A549 (cell line): ENCODE measurements around the gene PRSS56. TPM values are rescaled to one million over a fixed set of nuclear protein-coding genes. Genes with fewer than 3 reads are reported as not detected.
"Not testable (repeated sequence)": the region's sequence is repeated elsewhere in the genome, so short reads cannot be mapped to it uniquely, and the experiment has no call there.

Experiments used
- ATAC-seq, 2 experiments: fragments of 200-7000 bp in 1 of 2; fragments of >200 bp in 1 of 2; cut with Nextera tagmentation in 1 of 2; cut with Tn5 transposase in 1 of 2; 3 replicates each; pipeline versions ENCODE4 v1.8.0 to v1.9.1; 2018 to 2020; ENCODE audit warnings: mild to moderate bottlenecking in 1 of 2, moderate library complexity in 1 of 2
- CTCF ChIA-PET: fragments of 300-600 bp; sonication (Branson Sonifier 250); formaldehyde crosslinking; extraction: SDS; loops from one replicate; lab custom pipeline; 2021; ENCODE audit warnings: antibody characterized with exemption, inconsistent platforms; lab: Yijun Ruan, JAX
- POLR2A ChIA-PET: fragments of 350-600 bp; formaldehyde crosslinking; extraction: SDS; loops from one replicate; lab custom pipeline; 2021; ENCODE audit warnings: antibody characterized with exemption, inconsistent platforms; lab: Yijun Ruan, JAX
- DNase-seq, 2 experiments: peaks; one replicate each; pipeline versions ENCODE4 v3.0.0 to v3.0.0-alpha.2; 2011 to 2016; ENCODE audit warnings: low read depth in 1 of 2, low spot score in 1 of 2
- FAIRE-seq: peaks from 2 replicates; lab custom pipeline; 2011; peaks lifted over from hg19 to GRCh38; lab: Jason Lieb, UNC
- H3K27ac ChIP-seq, 2 experiments: fragments of >200 bp; sonication (Bioruptor Twin); formaldehyde crosslinking; 3 replicates each; pipeline ENCODE4 v1.5.1; 2016 to 2017
- H3K4me1 ChIP-seq: fragments of >200 bp; sonication (Bioruptor Twin); formaldehyde crosslinking; 3 replicates; pipeline ENCODE4 v1.6.1; 2016
- H3K4me2 ChIP-seq: fragments of >200 bp; sonication (Bioruptor Twin); formaldehyde crosslinking; 3 replicates; pipeline ENCODE4 v1.6.1; 2016
- H3K4me3 ChIP-seq: fragments of >200 bp; sonication (Bioruptor Twin); formaldehyde crosslinking; 3 replicates; pipeline ENCODE4 v1.5.1; 2016
- H3K9me3 ChIP-seq: fragments of >200 bp; sonication (Bioruptor Twin); formaldehyde crosslinking; 3 replicates; pipeline ENCODE4 v1.6.1; 2016
- ATOH8 ChIP-seq: fragments of 250-450 bp; sonication (Bioruptor Pico); IDR thresholded peaks from 2 replicates; pipeline ENCODE4 v1.5.0; 2020; ENCODE audit warnings: low read depth, mild to moderate bottlenecking, moderate library complexity
- CBX8 ChIP-seq: fragments of 200-600 bp; sonication (generic); IDR thresholded peaks from 2 replicates; pipeline ENCODE4 v1.6.1; 2016
- CEBPB ChIP-seq, 2 experiments: fragments of >200 bp in 1 of 2; sonication (Bioruptor Twin) in 1 of 2; formaldehyde crosslinking in 1 of 2; IDR thresholded peaks; 2 replicates each; pipeline ENCODE4 v1.6.1; 2012 to 2016
- EHMT2 ChIP-seq: fragments of 200-600 bp; sonication (generic); IDR thresholded peaks from 2 replicates; pipeline ENCODE4 v1.6.1; 2016; ENCODE audit warnings: antibody characterized with exemption, low read depth, mild to moderate bottlenecking, moderate library complexity
- EP300 ChIP-seq, 2 experiments: fragments of >200 bp; sonication (Bioruptor Twin); formaldehyde crosslinking; IDR thresholded peaks; 2 replicates in 1 of 2; 3 replicates in 1 of 2; pipeline ENCODE4 v1.6.1; 2016 to 2017
- ESRRA ChIP-seq: fragments of 150-350 bp; IDR thresholded peaks from 2 replicates; pipeline ENCODE4 v1.6.1; 2014; ENCODE audit warnings: mild to moderate bottlenecking, low read length, borderline replicate concordance
- HDAC2 ChIP-seq: fragments of 200-600 bp; sonication (generic); IDR thresholded peaks from 2 replicates; pipeline ENCODE4 v1.6.1; 2016
- HOXB13 ChIP-seq: fragments of 250-450 bp; sonication (Bioruptor Pico); IDR thresholded peaks from 2 replicates; pipeline ENCODE4 v1.5.0; 2020; ENCODE audit warnings: low read depth, mild to moderate bottlenecking, moderate library complexity
- JUN ChIP-seq, 2 experiments: fragments of >200 bp; sonication (Bioruptor Twin); formaldehyde crosslinking; IDR thresholded peaks; 2 replicates in 1 of 2; 3 replicates in 1 of 2; pipeline ENCODE4 v1.6.1; 2016 to 2017
- KDM1A ChIP-seq: fragments of 200-600 bp; sonication (generic); IDR thresholded peaks from 2 replicates; pipeline ENCODE4 v1.6.1; 2016; ENCODE audit warnings: low read depth, mild to moderate bottlenecking
- RAD21 ChIP-seq, 2 experiments: fragments of >200 bp in 1 of 2; sonication (Bioruptor Twin) in 1 of 2; formaldehyde crosslinking in 1 of 2; IDR thresholded peaks in 1 of 2; conservative IDR thresholded peaks in 1 of 2; 2 replicates in 1 of 2; 3 replicates in 1 of 2; pipeline ENCODE4 v1.6.1; 2012 to 2018; ENCODE audit warnings: inconsistent platforms in 1 of 2
- RCOR1 ChIP-seq: fragments of 150-350 bp; IDR thresholded peaks from 2 replicates; pipeline ENCODE4 v1.6.1; 2014; ENCODE audit warnings: antibody characterized with exemption, low read length, low read depth
- TFCP2L1 ChIP-seq: fragments of 250-450 bp; sonication (Bioruptor Pico); IDR thresholded peaks from 2 replicates; pipeline ENCODE4 v1.5.0; 2021; ENCODE audit warnings: mild to moderate bottlenecking
- TP53 ChIP-seq: fragments of 250-450 bp; sonication (Bioruptor Pico); IDR thresholded peaks from 2 replicates; pipeline ENCODE4 v1.5.0; 2021; ENCODE audit warnings: mild to moderate bottlenecking, moderate library complexity
- ZC3H11A ChIP-seq: fragments of 450-650 bp; IDR thresholded peaks from 2 replicates; pipeline ENCODE4 v1.6.1; 2014; ENCODE audit warnings: antibody characterized with exemption, mild to moderate bottlenecking
- ZSCAN20 ChIP-seq: fragments of 250-450 bp; sonication (Bioruptor Pico); IDR thresholded peaks from 2 replicates; pipeline ENCODE4 v1.8.0; 2022; ENCODE audit warnings: mild to moderate bottlenecking, moderate library complexity
- WGBS: methylation state at CpG from one replicate; pipeline ENCODE4 v1.1.6; 2017; ENCODE audit errors: missing lambda C conversion rate; 5-methylcytosine and 5-hydroxymethylcytosine counted together
- polyA plus RNA-seq, 4 experiments: library from polyadenylated mRNA; depleted of rRNA in 3 of 4; stranded (reverse); fragments of >200 nt; fragmentation: RNase III in 1 of 4; extraction: RNeasy Plus Mini Kit Qiagen cat#74134 plus additional on column Dnase treatment in 1 of 4; gene quantifications; 2 replicates in 3 of 4; 3 replicates in 1 of 4; pipeline ENCODE4 v1.2.3, GENCODE V29; 2011 to 2017
- TF ChIP-seq, protein P1 (sequence below): fragments of 150-350 bp; IDR thresholded peaks from 2 replicates; pipeline ENCODE4 v1.6.1; 2014; ENCODE audit warnings: low read depth, mild to moderate bottlenecking, low read length
- TF ChIP-seq, protein P2 (sequence below): IDR thresholded peaks from 2 replicates; pipeline ENCODE4 v1.6.1; 2012

Gene PRSS56
- polyA plus RNA-seq, 2 of the 4 experiments (the other 2 are of a cell fraction), result not detected

DNA sequence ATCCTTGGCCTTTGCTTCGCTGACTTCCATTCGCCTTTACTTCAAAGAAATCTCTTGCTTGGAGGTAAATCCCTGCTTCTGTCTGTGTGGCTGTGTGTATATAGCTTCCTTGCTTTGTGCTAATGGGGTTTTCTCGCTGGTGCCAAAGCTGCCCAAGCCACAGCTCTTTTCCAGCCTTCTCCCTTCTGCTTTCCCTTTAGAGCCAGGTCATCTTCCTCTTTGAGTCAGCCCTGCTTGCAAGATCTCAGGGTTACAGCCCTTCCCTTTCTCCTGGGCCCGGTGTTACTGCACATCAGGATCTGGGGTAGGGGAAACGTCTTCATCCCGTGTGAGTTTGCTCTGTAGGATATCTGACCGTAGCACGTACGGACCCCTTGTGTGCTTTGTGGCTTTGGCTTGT, 49.4 kb downstream of the PRSS56 start:
- ATAC-seq (no peak), DNase-seq (no peak), FAIRE-seq (no peak)
- ChIA-PET POLR2A (no interaction called here), CTCF (interaction anchor here (1.0 to 1.2 kb wide), 2 partner anchors 8 to 23 kb away, joined by 3 read pairs; no protein-coding TSS in a partner anchor)
- TF ChIP-seq KDM1A, result no peak
- TF ChIP-seq RAD21 (conservative IDR thresholded peaks at IDR 0.05 in 1 of 2, IDR thresholded peaks at IDR 0.05 in 1 of 2), result no peak
- no peak for TF ChIP-seq CBX8
- no peak for TF ChIP-seq EP300 (IDR thresholded peaks at IDR 0.05)
- no peak for TF ChIP-seq EHMT2
- TF ChIP-seq TFCP2L1 (CRISPR knock-in tag), result no peak
- TF ChIP-seq, protein P1, sequence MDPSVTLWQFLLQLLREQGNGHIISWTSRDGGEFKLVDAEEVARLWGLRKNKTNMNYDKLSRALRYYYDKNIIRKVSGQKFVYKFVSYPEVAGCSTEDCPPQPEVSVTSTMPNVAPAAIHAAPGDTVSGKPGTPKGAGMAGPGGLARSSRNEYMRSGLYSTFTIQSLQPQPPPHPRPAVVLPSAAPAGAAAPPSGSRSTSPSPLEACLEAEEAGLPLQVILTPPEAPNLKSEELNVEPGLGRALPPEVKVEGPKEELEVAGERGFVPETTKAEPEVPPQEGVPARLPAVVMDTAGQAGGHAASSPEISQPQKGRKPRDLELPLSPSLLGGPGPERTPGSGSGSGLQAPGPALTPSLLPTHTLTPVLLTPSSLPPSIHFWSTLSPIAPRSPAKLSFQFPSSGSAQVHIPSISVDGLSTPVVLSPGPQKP, result no peak
- TF ChIP-seq RCOR1, result no peak
- TF ChIP-seq HOXB13, result no peak
- TF ChIP-seq, protein P2, sequence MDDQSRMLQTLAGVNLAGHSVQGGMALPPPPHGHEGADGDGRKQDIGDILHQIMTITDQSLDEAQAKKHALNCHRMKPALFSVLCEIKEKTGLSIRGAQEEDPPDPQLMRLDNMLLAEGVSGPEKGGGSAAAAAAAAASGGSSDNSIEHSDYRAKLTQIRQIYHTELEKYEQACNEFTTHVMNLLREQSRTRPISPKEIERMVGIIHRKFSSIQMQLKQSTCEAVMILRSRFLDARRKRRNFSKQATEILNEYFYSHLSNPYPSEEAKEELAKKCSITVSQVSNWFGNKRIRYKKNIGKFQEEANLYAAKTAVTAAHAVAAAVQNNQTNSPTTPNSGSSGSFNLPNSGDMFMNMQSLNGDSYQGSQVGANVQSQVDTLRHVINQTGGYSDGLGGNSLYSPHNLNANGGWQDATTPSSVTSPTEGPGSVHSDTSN, result no peak
- no peak for TF ChIP-seq HDAC2
- TF ChIP-seq ATOH8, result no peak
- no peak for TF ChIP-seq ZC3H11A
- H3K4me2 ChIP-seq, result no peak overlapping the region
- WGBS, result 96% methylated on average over 9 of the region's 9 CpGs
- no peaks in the 10 kb centered on the region for H3K9me3 ChIP-seq
- H3K4me3 ChIP-seq, result no peak overlapping the region
- peaks cover 13% of the 10 kb centered on the region for H3K4me1 ChIP-seq
- H3K27ac ChIP-seq, result no peak overlapping the region

DNA sequence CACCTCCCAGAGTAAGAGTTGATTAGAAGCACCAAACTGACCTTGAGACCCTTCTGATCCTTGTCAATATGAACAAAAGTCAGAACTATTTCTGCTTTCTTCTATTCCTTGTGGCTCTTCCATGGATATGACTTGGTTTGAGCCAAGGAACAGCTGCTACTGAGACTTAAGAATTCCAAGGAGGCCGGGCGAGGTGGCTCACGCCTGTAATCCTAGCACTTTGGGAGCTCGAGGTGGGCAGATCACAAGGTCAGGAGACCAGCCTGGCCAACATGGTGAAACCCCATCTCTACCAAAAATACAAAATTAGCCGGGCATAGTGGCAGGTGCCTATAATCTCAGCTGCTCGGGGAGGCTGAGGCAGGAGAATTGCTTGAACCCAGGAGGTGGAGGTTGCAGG, 50.3 kb downstream of the PRSS56 start:
- H3K4me2 ChIP-seq, H3K4me3 ChIP-seq, H3K27ac ChIP-seq, POLR2A ChIA-PET, FAIRE-seq, H3K9me3 ChIP-seq, DNase-seq, ATAC-seq: not testable (repeated sequence)
- 91% methylated on average over 6 of the region's 6 CpGs for WGBS
- H3K4me1 ChIP-seq, result peaks cover 13% of the 10 kb centered on the region
- CTCF ChIA-PET, result interaction anchor here (0.8 kb wide), 1 partner anchor 9 kb away, joined by 5 read pairs; no protein-coding TSS in a partner anchor

DNA sequence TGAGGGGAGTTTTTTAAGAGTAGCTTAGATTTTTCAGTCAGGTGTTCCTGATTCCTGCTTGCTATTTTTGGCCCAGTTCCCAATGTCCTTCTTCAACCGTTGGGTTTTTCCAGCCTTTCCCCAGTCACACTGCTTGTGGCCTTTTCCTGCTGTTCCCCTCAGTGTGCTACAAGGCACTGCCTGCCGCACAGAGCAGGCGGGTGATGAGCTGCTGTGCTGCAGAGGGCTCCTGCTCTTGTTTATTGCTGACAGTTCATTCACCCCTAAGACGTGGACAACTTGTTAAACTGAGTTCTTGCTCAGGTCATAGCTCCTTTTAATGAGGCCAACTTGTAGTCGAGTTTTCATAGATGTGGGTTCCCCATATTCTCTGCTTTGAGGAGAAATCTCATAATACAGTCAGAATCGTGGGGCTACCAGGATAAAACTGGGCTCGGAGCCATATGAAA, 50.9 kb downstream of the PRSS56 start:
- POLR2A ChIA-PET, result no interaction called here
- no peak for ATAC-seq
- CTCF ChIA-PET, result interaction anchor here (0.8 kb wide), 1 partner anchor 9 kb away, joined by 5 read pairs; no protein-coding TSS in a partner anchor
- no peak overlapping the region for H3K4me2 ChIP-seq
- 70% methylated on average over 7 of the region's 7 CpGs for WGBS
- peaks cover 13% of the 10 kb centered on the region for H3K4me1 ChIP-seq
- TF ChIP-seq JUN (IDR thresholded peaks at IDR 0.05) (0 out of 5 replicates have a peak, but pooled peaks of 1 of the 2 experiments have one; percentile 22), TP53 (no peak), CEBPB (IDR thresholded peaks at IDR 0.05) (no peak), ZSCAN20 (CRISPR knock-in tag) (no peak)
- H3K27ac ChIP-seq, result no peak overlapping the region
- H3K4me3 ChIP-seq, result no peak overlapping the region
- DNase-seq, result no peak
- no peak for FAIRE-seq
- no peaks in the 10 kb centered on the region for H3K9me3 ChIP-seq

GRCh38 chr2:232573042-232573441, 52.9 kb downstream of the PRSS56 start:
- H3K9me3 ChIP-seq, result no peaks in the 10 kb centered on the region
- ATAC-seq, result no peak

More at GRCh38 chr2:232573042-232573441, 52.9 kb downstream of the PRSS56 start:
- H3K4me2 ChIP-seq, result no peak overlapping the region
- FAIRE-seq (no peak), DNase-seq (no peak)
- H3K27ac ChIP-seq, result no peak overlapping the region
- H3K4me1 ChIP-seq, result peaks cover 5% of the 10 kb centered on the region
- no peak overlapping the region for H3K4me3 ChIP-seq
- ChIA-PET POLR2A (no interaction called here), CTCF (interaction anchor here (0.8 to 1.7 kb wide), 5 partner anchors 9 to 21 kb away, joined by 3 read pairs; no protein-coding TSS in a partner anchor)
- TF ChIP-seq ESRRA, result no peak
